Upper lobe of left lung (tissue), 6 donors: ENCODE measurements around the gene FHIT. TPM values are rescaled to one million over a fixed set of nuclear protein-coding genes. Genes with fewer than 3 reads are reported as not detected.

Source experiments
- ATAC-seq, 2 donors: fragments of 200-7000 bp; cut with Tn5 transposase; one replicate each; pipeline ENCODE4 v1.9.1; 2022; ENCODE audit warnings: mild to moderate bottlenecking in 2 of 2, moderate library complexity in 2 of 2; ENCODE audit not compliant: low FRiP score in 2 of 2
- DNase-seq, 2 donors: peaks; one replicate each; pipeline ENCODE4 v3.0.0-alpha.2; 2019 to 2020
- H3K27ac ChIP-seq, 4 donors: fragments of 200-600 bp; sonication (generic); one replicate each; pipeline ENCODE4 v1.5.1; 2016 to 2019
- H3K27me3 ChIP-seq, 4 donors: fragments of 200-600 bp; sonication (generic); one replicate each; pipeline ENCODE4 v1.5.1; 2017 to 2019
- H3K36me3 ChIP-seq, 4 donors: fragments of 200-600 bp; sonication (generic); one replicate each; pipeline ENCODE4 v1.5.1; 2016 to 2019
- H3K4me1 ChIP-seq, 4 donors: fragments of 200-600 bp; sonication (generic); one replicate each; pipeline ENCODE4 v1.5.1; 2018 to 2019
- H3K4me3 ChIP-seq, 4 donors: fragments of 200-600 bp; sonication (generic); one replicate each; pipeline ENCODE4 v1.5.1; 2017 to 2019; ENCODE audit warnings: mild to moderate bottlenecking in 2 of 4, moderate library complexity in 1 of 4
- H3K9me3 ChIP-seq, 4 donors: fragments of 200-600 bp; sonication (generic); one replicate each; pipeline ENCODE4 v1.5.1; 2018 to 2019
- EP300 ChIP-seq, 4 donors: sonication (generic); formaldehyde crosslinking; IDR thresholded peaks; one replicate each; pipeline ENCODE4 v1.5.1; 2017; ENCODE audit warnings: antibody characterized with exemption in 4 of 4, control low read depth in 2 of 4
- POLR2A ChIP-seq, 4 donors: fragments of 450-650 bp; IDR thresholded peaks; one replicate each; pipeline ENCODE4 v1.5.1; 2016 to 2017; ENCODE audit warnings: antibody characterized with exemption in 4 of 4, mild to moderate bottlenecking in 2 of 4
- POLR2AphosphoS5 ChIP-seq, 2 donors: sonication (generic); formaldehyde crosslinking; IDR thresholded peaks; one replicate each; pipeline ENCODE4 v1.5.1; 2017; ENCODE audit warnings: antibody characterized with exemption in 2 of 2
- WGBS, 2 donors: methylation state at CpG; one replicate each; pipeline ENCODE4 v1.1.5; 2017 to 2018; 5-methylcytosine and 5-hydroxymethylcytosine counted together
- total RNA-seq, 6 donors: library from RNA; depleted of rRNA in 4 of 6; stranded (reverse); fragments of >200 nt in 4 of 6; gene quantifications; one replicate each; pipeline versions ENCODE4 v1.1.0 to v1.2.1, GENCODE V29; 2016 to 2021
- TF ChIP-seq, protein P1 (sequence below), 6 experiments: fragments of 450-650 bp in 4 of 6; fragments of 200-600 bp in 2 of 6; sonication (generic) in 2 of 6; IDR thresholded peaks; one replicate each; pipeline ENCODE4 v1.5.1; 2016 to 2019; ENCODE audit warnings: antibody characterized with exemption in 6 of 6
- donor health status: DM: no; HTN: no; CAD: no; lungs with moderate emphysema.
- donor health status: DM: no; HTN: yes; CAD: no; lungs with severe emphysema.

Gene FHIT
- total RNA-seq, 6 donors from 2014 or later: 6.8 to 56.6 (median 11.1) TPM

DNA sequence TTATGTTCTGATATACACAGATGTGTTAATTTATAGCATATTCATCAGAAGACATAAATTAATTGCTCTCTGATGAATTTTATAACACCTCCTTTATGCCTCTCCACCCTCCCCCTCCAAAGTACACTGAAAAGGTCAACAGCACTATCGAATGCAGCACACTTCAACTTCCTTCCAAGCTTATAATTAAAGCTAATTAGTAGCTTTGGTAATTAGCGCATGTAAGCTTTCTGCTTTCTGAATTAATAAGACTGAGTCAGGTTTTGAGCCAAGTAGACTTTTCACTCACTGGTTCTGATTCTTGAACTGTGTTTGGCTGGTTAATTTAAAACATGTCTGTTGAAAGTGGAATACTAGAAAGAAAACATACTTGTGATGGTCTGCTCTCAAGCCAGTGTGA is 1440.6 kb downstream of the FHIT start:
- TF ChIP-seq EP300 (IDR thresholded peaks at IDR 0.05) (no peak), POLR2A (IDR thresholded peaks at IDR 0.05) (no peak), POLR2AphosphoS5 (IDR thresholded peaks at IDR 0.05) (no peak)
- TF ChIP-seq, protein P1, sequence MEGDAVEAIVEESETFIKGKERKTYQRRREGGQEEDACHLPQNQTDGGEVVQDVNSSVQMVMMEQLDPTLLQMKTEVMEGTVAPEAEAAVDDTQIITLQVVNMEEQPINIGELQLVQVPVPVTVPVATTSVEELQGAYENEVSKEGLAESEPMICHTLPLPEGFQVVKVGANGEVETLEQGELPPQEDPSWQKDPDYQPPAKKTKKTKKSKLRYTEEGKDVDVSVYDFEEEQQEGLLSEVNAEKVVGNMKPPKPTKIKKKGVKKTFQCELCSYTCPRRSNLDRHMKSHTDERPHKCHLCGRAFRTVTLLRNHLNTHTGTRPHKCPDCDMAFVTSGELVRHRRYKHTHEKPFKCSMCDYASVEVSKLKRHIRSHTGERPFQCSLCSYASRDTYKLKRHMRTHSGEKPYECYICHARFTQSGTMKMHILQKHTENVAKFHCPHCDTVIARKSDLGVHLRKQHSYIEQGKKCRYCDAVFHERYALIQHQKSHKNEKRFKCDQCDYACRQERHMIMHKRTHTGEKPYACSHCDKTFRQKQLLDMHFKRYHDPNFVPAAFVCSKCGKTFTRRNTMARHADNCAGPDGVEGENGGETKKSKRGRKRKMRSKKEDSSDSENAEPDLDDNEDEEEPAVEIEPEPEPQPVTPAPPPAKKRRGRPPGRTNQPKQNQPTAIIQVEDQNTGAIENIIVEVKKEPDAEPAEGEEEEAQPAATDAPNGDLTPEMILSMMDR (IDR thresholded peaks at IDR 0.05): no peak
- no peak overlapping the region for H3K4me3 ChIP-seq
- no peak overlapping the region for H3K27ac ChIP-seq
- H3K4me1 ChIP-seq: no peaks in the 10 kb centered on the region
- DNase-seq: no peak
- no peaks in the 10 kb centered on the region for H3K36me3 ChIP-seq
- H3K27me3 ChIP-seq: no peaks in the 10 kb centered on the region
- H3K9me3 ChIP-seq: no peaks in the 10 kb centered on the region
- no peak for ATAC-seq
- WGBS, 2 donors: 66 to 74% methylated on average over 2 of the region's 2 CpGs

DNA sequence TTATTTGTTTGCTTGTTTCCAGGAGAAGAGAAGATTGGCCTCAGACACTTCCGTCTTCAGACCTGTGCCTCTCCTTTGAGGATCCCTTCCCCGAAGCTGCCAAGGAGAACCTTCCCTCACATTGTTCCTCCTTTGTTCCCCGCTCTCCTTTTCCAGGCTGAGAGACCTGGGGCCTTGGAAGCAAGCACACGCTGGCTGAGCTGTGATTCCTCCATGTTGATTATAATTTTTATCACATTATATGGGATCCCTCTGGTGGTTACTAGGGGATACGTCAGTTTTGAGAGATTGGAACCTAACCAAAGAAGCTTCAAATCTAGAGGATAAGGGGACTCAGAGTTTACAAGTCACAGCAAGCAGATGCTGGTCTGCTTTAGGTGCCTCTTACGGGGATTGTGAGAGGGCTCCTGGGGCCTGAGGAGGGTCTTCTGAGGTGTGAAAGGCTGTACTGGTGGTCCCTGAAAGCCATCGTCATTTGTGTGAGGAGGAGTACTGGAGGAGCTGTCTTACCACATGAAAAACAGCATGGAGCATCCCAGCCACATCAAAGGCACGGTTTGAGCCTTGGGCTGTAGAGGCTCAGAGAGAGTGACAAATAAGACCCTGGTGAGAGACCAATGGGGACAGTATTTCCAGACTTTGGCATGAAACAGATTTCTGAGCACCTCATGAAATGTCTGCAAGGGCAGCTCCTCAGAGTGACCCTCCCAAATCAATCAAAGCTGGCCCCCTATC is 1441.4 kb downstream of the FHIT start:
- Histone ChIP-seq H3K4me1 (no peaks in the 10 kb centered on the region), H3K4me3 (no peak overlapping the region), H3K27me3 (no peaks in the 10 kb centered on the region), H3K27ac (no peak overlapping the region), H3K36me3 (no peaks in the 10 kb centered on the region), H3K9me3 (no peaks in the 10 kb centered on the region)
- ATAC-seq (peak in 1 of 2 donors; percentile 79), DNase-seq (no peak)
- WGBS, 2 donors: 77 to 83% methylated on average over 8 of the region's 8 CpGs
- TF ChIP-seq POLR2AphosphoS5 (IDR thresholded peaks at IDR 0.05) (no peak), EP300 (IDR thresholded peaks at IDR 0.05) (no peak), POLR2A (IDR thresholded peaks at IDR 0.05) (no peak)
- TF ChIP-seq, protein P1 (IDR thresholded peaks at IDR 0.05): peak in 3 of 6 experiments; percentile 47 to 49 (median 48)

DNA sequence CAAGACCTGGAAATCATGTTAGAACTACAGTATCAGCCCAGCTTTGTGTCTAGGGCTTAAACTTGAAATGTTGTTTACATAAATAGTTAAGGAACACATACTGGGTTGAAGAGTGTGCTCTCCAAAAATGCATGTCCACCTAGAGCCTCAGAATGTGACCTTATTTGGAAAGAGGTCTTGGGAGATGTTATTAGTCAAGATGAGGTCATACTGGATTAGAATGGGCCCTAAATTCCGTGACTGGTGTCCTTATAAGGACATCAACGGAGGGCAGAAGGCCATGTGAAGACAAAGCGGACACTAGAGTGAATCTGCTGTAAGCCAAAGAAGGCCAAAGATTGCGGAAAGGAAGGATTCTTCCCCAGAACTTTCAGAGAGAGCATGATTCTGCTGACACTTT is 1442.2 kb downstream of the FHIT start:
- Histone ChIP-seq H3K27me3 (no peaks in the 10 kb centered on the region), H3K9me3 (no peaks in the 10 kb centered on the region), H3K4me1 (no peaks in the 10 kb centered on the region), H3K27ac (no peak overlapping the region), H3K4me3 (no peak overlapping the region), H3K36me3 (no peaks in the 10 kb centered on the region)
- TF ChIP-seq POLR2AphosphoS5 (IDR thresholded peaks at IDR 0.05) (no peak), EP300 (IDR thresholded peaks at IDR 0.05) (no peak), POLR2A (IDR thresholded peaks at IDR 0.05) (no peak)
- TF ChIP-seq, protein P1 (IDR thresholded peaks at IDR 0.05): no peak
- no peak for DNase-seq
- WGBS, 2 donors: 83 to 85% methylated on average over 4 of the region's 4 CpGs
- peak in 1 of 2 donors; percentile 44 for ATAC-seq

DNA sequence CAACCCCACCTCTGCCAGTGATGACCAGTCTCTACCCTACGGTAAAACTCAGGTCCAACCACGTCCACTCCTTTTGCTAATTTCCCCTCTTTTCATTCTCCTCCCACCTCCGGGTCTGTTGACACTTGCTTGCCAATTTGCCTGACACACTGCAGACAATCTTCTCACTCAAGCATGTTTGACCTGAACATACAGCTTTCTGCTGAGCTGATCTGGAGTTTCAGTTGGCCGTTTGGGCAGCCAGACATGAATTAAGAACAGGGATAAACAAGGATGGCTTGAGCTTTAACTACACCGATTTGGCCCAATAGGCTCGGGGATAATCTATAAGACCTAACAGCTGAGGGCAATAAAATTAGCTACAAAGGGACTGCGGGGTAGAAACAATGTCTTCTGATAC is 1442.8 kb downstream of the FHIT start:
- ATAC-seq: no peak
- WGBS, 2 donors: 93 to 95% methylated on average over 7 of the region's 7 CpGs

More for the DNA sequence above, 1442.8 kb downstream of the FHIT start:
- H3K27me3 ChIP-seq: no peaks in the 10 kb centered on the region
- H3K4me3 ChIP-seq: no peak overlapping the region
- TF ChIP-seq, protein P1 (IDR thresholded peaks at IDR 0.05): no peak
- no peak for TF ChIP-seq POLR2AphosphoS5 (IDR thresholded peaks at IDR 0.05)
- no peak for TF ChIP-seq EP300 (IDR thresholded peaks at IDR 0.05)
- no peak for TF ChIP-seq POLR2A (IDR thresholded peaks at IDR 0.05)
- H3K36me3 ChIP-seq: no peaks in the 10 kb centered on the region
- DNase-seq: no peak
- H3K9me3 ChIP-seq: no peaks in the 10 kb centered on the region
- no peaks in the 10 kb centered on the region for H3K4me1 ChIP-seq
- no peak overlapping the region for H3K27ac ChIP-seq
